Spleen (tissue), 7 donors: ENCODE data around the gene OR2AE1.

ENCODE experiments used
- CTCF ChIP-seq, 11 experiments: fragments of 200-600 bp in 7 of 11; fragments of 450-650 bp in 4 of 11; sonication (generic) in 4 of 11; IDR thresholded peaks in 8 of 11; conservative IDR thresholded peaks in 3 of 11; 1 replicate in 7 of 11; 2 replicates in 4 of 11; pipeline versions ENCODE4 v1.4.0 to v1.8.0; 2016 to 2021; ENCODE audit warnings: antibody characterized with exemption in 11 of 11, inconsistent platforms in 4 of 11, mild to moderate bottlenecking in 1 of 11
- POLR2A ChIP-seq, 3 donors: fragments of 450-650 bp; IDR thresholded peaks; one replicate each; pipeline ENCODE4 v1.5.1; 2017; ENCODE audit warnings: antibody characterized with exemption in 3 of 3, mild to moderate bottlenecking in 1 of 3
- POLR2AphosphoS5 ChIP-seq, 3 donors: sonication (generic); formaldehyde crosslinking; IDR thresholded peaks; one replicate each; pipeline ENCODE4 v1.5.1; 2017; ENCODE audit warnings: antibody characterized with exemption in 3 of 3
- donor health status: DM: no; HTN: no; CAD: no; lungs with moderate emphysema.
- donor health status: DM: no; HTN: no; CAD: no.
- donor health status: DM: no; HTN: no; CAD: no.

DNA sequence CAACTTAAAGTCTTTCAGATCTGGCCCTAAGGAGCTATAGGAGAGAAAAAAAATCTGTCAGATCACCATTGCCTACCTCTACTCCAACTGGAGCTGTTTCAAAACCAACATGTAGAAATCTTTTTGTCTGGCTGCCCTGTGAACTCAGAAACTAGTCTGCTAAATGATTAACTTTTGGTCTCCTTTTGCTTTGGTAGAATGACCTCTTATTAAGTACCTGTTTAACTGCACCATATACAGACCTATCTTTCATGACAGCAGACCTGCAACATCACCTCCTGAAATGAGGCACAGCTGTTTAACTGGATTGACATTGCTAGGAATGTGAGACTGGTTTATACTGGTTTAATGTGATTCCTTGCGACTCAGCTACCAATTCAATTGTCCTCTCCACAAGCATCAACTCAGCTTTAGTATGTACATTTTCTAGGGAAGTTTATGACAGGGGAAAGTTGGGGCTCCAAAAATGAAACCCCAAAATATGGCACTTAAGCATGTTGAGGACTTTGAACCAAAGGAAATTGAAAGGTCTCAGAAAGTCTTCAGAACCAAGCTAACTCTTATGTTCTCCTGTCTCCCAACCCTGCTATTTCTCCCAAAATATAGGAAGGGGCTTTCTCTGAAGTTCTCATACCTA lies 47.2 kb downstream of the OR2AE1 start:
- TF ChIP-seq POLR2A (IDR thresholded peaks at IDR 0.05): no peak
- no peak for TF ChIP-seq CTCF (IDR thresholded peaks at IDR 0.05 in 8 of 11, conservative IDR thresholded peaks at IDR 0.05 in 3 of 11)
- no peak for TF ChIP-seq POLR2AphosphoS5 (IDR thresholded peaks at IDR 0.05)
